ENCODE results near the gene GYG1.
A peak's percentile ranks its signal among the peaks of the same experiment; 100 is the strongest.
"Not testable (repeated sequence)": the region's sequence is repeated elsewhere in the genome, so short reads cannot be mapped to it uniquely, and the experiment has no call there.

Gene GYG1

DNA sequence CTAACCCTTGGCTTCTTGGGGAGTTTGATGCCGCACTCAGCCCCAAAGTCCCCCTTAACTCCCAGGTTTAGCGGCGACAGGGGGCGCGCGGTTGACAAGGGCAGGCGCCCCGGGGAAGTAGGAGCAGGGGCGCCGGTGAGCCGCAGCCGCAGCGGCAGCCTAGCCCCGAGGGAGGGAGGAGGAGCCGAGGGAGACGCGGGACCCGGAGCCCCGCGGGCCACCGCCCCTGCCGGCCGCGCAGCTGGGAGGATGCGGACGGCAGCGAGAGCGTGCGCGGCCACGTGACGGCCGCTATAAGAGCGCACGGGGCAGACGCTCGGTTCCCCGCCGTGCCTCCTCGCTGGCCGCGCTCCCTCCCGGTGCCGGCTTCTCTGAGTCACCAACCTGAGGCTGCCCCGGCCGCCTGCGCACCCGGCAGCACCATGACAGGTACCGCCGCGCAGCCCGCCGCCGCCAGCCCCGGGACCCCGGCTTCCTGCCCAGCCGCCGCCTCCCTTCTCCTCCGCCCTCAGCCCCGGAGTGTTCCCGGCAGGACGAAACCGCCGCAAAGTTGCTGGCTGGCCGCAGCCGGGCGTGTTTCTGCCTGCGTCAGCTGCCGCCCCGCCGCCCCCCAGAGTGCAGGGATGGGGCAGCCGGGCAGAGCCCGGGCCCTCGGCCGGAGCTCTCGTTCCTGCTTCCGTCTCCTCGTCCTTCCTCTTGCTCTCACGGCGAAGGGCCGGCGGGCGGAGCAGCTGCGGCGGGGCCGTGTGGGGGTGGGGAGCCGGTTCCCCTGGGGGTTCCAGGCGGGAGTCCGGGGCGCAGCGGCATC lies at the start of gene GYG1:
Gene GYG1, plus strand, starts transcription at position 322 of the 808 bp plus-strand sequence. Its CDS starts 101 bp downstream, at position 423.
- peak; percentile 63 for DNase-seq (ENCODE audit: low spot score)

GRCh38 chr3:148943506-148944205 lies 47.7 kb upstream of the GYG1 start:
- DNase-seq (ENCODE audit: low spot score): peak; percentile 80

DNA sequence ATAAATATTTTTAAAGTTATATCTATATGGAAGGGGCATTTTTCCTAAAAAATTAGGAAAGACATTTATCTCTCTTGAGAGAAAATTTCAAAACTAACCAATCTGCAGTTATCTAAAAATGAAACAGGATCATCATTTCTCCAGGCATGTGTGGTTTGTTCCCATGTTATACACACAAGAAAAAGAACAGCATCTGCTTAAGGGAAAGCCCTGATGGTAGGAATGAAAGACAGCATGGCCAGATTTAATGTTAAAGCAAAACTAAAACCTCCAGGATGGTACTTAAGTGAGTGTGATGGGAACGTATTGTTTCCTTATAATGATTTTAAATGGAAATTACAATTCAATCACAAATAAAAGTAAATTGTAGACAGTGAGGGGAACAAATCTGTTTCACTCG lies 46.2 kb upstream of the GYG1 start:
- DNase-seq (ENCODE audit: low spot score): no peak

GRCh38 chr3:148948913-148949657 lies 42.3 kb upstream of the GYG1 start:
- DNase-seq (ENCODE audit: low spot score): no peak

GRCh38 chr3:148950806-148951205 lies 40.5 kb upstream of the GYG1 start:
- DNase-seq (ENCODE audit: low spot score): no peak

- no peak for DNase-seq (ENCODE audit: low spot score)
Measured at GRCh38 chr3:148951599-148952361, 39.6 kb upstream of the GYG1 start.

DNA sequence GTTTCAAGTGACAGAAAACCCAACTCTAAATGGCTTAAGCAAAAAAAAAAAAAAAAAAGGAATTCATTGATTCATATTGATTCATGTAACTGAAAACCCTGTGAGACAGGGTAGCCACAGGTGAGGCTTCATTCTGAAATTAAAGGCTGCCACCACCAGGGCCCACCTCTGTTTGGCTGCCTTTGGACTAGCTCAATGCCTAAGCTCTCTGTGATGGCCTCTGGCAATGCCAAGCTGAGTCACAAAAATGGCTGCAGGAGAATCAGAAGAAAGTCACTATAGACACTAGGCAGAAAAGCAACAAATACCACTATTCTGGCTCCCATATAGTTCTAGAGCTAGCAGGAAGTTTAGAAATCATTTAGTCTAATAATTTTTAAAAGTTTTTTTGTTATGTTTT lies 38.2 kb upstream of the GYG1 start:
- no peak for DNase-seq (ENCODE audit: low spot score)

- no peak for DNase-seq (ENCODE audit: low spot score)
Measured at GRCh38 chr3:148954981-148955380, 36.4 kb upstream of the GYG1 start.

- no peak for DNase-seq (ENCODE audit: low spot score)
Measured at GRCh38 chr3:148955544-148956346, 35.6 kb upstream of the GYG1 start.

DNA sequence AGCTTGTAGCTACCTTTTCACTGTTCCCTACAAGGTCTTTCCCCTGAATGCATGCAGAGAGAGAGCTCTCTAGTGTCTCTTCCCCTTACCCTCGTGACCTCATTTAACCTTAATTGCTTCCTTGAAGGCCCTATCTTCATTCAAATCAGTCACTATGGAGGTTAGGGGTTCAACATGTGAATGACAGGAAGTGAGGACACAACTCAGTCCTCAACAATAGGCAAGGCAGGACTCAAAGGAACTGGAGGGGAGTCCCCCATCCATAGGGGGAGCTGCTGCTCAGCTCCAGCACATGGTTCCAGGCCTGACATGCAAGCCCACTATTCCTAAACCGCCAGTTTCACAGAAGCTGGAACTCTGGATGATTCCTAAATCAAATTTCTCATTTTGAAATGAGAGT lies 33.8 kb upstream of the GYG1 start:
- DNase-seq (ENCODE audit: low spot score): no peak

DNA sequence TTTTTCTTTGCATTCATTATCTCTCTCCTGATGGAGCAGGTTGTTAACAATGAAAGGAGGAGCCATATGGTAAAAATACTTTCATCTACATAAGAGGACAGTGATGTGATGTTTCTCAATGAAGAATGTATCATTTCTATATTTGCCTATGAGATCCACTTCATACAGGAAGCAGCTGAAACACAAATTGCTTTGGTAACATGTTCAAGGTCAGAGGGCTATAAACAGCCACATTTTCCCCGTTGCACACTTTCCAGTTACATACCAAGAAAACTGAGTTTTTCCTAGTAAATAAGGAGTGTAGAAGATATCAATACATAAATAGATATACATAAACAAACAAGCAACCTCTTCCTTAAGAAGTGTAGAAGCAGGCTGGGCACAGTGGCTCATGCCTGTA lies 32.6 kb upstream of the GYG1 start:
- no peak for DNase-seq (ENCODE audit: low spot score)

GRCh38 chr3:148962513-148962912 lies 28.8 kb upstream of the GYG1 start:
- DNase-seq (ENCODE audit: low spot score): no peak

DNA sequence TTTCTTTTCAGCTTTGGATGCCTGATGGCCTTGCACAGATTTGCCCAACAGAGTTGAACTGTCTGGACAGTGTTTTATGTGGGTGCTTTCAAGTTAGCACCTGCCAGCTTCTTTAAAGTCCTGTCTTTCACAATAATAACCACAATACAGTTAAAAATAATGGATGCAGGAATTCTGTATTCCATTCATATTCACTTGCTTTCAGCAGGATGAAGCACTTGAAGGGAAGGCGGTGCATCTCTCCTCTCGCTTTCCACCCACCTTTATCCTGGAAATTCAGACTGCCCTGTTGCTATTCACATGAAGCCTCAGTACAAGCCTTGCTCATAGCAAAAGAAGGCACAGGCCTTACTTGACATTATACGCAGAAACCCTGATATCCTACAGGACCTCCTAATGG lies 26.5 kb upstream of the GYG1 start:
- DNase-seq (ENCODE audit: low spot score): no peak

DNA sequence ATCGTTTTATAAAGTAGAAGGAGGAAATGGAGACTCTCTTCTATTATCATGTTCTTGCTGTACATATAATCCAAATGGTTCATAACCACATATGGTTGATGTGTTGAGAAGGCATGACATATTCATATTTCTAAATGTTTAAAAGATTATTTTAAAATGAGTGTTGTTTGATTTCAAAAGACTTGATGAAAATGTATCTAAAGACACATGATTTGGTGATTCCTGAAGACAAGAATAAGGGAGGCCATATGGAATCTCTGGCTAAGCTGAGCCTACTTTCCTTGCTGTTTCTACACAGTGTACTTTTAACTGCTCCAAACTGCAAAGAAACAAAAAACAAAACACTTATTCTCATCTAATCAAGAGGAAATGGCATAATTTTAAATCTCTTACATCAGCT lies 23.0 kb upstream of the GYG1 start:
- no peak for DNase-seq (ENCODE audit: low spot score)

DNA sequence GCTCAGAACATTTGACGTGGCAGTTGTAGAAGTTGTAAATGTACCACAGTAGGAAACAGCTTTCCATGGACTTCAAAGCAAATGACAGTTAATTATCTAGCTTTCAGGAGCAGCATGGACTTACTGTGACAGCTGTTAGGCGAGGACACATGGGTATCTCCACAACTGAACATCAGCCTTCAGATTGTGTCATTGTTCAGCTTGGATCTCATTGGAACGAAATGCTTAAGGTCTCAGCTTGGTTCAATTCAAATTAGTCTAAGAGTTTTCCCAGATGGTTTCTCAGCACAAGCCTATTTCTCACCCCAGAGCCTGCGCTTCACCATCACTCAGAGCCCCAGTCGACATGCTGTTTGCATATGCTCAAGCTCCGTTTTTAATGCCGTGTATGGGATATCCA lies 21.1 kb upstream of the GYG1 start:
- no peak for DNase-seq (ENCODE audit: low spot score)

GRCh38 chr3:148971401-148972163 lies 19.8 kb upstream of the GYG1 start:
- DNase-seq (ENCODE audit: low spot score): no peak

DNA sequence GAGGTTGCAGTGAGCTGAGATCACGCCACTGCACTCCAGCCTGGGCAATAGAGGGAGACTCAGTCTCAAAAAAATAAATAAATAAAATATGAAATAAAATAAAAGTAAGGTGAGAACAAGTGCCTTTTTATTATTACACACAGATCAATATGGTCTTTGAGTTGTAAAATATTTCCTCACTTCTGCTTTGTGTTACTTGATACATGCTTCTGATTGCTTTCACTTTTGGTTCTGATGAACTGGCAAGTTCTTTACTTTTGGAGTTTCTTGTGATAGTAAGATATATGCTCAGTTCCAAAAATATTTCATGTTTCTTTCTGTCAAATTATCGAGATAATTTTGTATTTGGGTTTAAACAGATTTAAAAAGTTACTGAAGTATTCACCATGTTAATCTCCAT lies 16.6 kb upstream of the GYG1 start:
- no peak for DNase-seq (ENCODE audit: low spot score)

- no peak for DNase-seq (ENCODE audit: low spot score)
Measured at GRCh38 chr3:148975248-148975647, 16.1 kb upstream of the GYG1 start.

DNA sequence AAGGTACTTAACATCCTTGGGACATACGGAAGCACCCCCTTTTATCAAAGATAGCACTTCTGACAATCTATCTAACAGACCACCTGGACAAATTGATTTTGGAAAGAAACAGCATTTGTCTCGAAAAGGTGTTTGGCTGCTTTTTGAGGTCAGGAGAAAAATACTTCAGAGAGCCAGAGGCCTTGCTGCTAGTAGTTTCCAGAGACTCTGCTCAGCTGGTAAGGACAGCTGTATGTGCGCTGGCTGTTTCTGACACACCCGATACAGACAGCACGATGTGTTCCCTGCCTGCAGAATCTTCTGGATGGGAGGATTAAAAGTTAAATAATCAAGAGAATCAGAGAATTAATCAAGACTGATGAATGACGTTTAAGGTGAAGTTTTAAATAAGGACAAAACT lies 15.6 kb upstream of the GYG1 start:
- no peak for DNase-seq (ENCODE audit: low spot score)

- no peak for DNase-seq (ENCODE audit: low spot score)
Measured at GRCh38 chr3:148981273-148981672, 10.1 kb upstream of the GYG1 start.

- DNase-seq (ENCODE audit: low spot score): not testable (repeated sequence)
Measured at GRCh38 chr3:148987551-148987950, 3.8 kb upstream of the GYG1 start.
